H1 (cell line): ENCODE data around the gene GMIP. TPM values are rescaled to one million over a fixed set of nuclear protein-coding genes. Genes with fewer than 3 reads are reported as not detected.
A peak's percentile ranks its signal among the peaks of the same experiment; 100 is the strongest.

Experiments used
- CBX8 ChIP-seq: fragments of 300-800, 300-1000 bp; sonication (generic); IDR thresholded peaks from 2 replicates; pipeline ENCODE4 v1.7.1; 2016; ENCODE audit warnings: low read depth, low read length, borderline replicate concordance
- CHD2 ChIP-seq: IDR thresholded peaks from 2 replicates; pipeline ENCODE4 v1.6.1; 2012; ENCODE audit warnings: low read length, improper control_type of control experiment
- EGR1 ChIP-seq: IDR thresholded peaks from 2 replicates; pipeline ENCODE4 v1.6.1; 2011; ENCODE audit warnings: low read depth, low read length, borderline replicate concordance
- EZH2 ChIP-seq: fragments of 200-600 bp; sonication (generic); IDR thresholded peaks from 2 replicates; pipeline ENCODE4 v1.7.1; 2012; ENCODE audit warnings: low read depth, mild to moderate bottlenecking, moderate library complexity, low read length, inconsistent platforms; ENCODE audit not compliant: severe bottlenecking
- FOSL1 ChIP-seq: IDR thresholded peaks from 2 replicates; pipeline ENCODE4 v1.6.1; 2011; ENCODE audit warnings: mild to moderate bottlenecking, low read depth, low read length, moderate library complexity; ENCODE audit not compliant: insufficient read depth
- GABPA ChIP-seq: IDR thresholded peaks from 2 replicates; pipeline ENCODE4 v1.6.1; 2011; ENCODE audit warnings: mild to moderate bottlenecking, low read length, moderate library complexity, borderline replicate concordance; ENCODE audit not compliant: insufficient read depth
- GTF2F1 ChIP-seq: IDR thresholded peaks from 2 replicates; pipeline ENCODE4 v1.6.1; 2012; ENCODE audit warnings: low read depth, low read length, improper control_type of control experiment, borderline replicate concordance
- HDAC2 ChIP-seq, 2 experiments: fragments of 300-600 bp in 1 of 2; sonication (generic) in 1 of 2; IDR thresholded peaks; 2 replicates each; pipeline ENCODE4 v1.6.1; 2011 to 2012; ENCODE audit warnings: low read depth in 2 of 2, low read length in 2 of 2, mild to moderate bottlenecking in 2 of 2, moderate library complexity in 2 of 2, borderline replicate concordance in 1 of 2, inconsistent platforms in 1 of 2
- KDM1A ChIP-seq: fragments of 200-600, 300-600 bp; sonication (generic); IDR thresholded peaks from 2 replicates; pipeline ENCODE4 v1.7.1; 2016; ENCODE audit warnings: mild to moderate bottlenecking, low read length, borderline replicate concordance
- KDM4A ChIP-seq: IDR thresholded peaks from one replicate; pipeline ENCODE4 v1.7.1; 2012; ENCODE audit warnings: low read depth, mild to moderate bottlenecking, moderate library complexity, low read length, inconsistent platforms; ENCODE audit not compliant: severe bottlenecking
- NANOG ChIP-seq: IDR thresholded peaks from 2 replicates; pipeline ENCODE4 v1.6.1; 2011; ENCODE audit warnings: low read length, low read depth, mild to moderate bottlenecking, inconsistent platforms; ENCODE audit not compliant: insufficient read depth, poor library complexity, severe bottlenecking
- POLR2A ChIP-seq, 2 experiments: IDR thresholded peaks; 1 replicate in 1 of 2; 2 replicates in 1 of 2; pipeline ENCODE4 v1.6.1; 2011; ENCODE audit warnings: low read depth in 2 of 2, low read length in 2 of 2, mild to moderate bottlenecking in 2 of 2; ENCODE audit errors: control extremely low read depth in 1 of 2
- POLR2AphosphoS5 ChIP-seq: IDR thresholded peaks from 2 replicates; pipeline ENCODE4 v1.6.1; 2011; ENCODE audit warnings: low read depth, low read length
- RXRA ChIP-seq: IDR thresholded peaks from 2 replicates; pipeline ENCODE4 v1.6.1; 2011; ENCODE audit warnings: low read depth, mild to moderate bottlenecking, low read length, moderate library complexity; ENCODE audit not compliant: insufficient read depth
- SIN3A ChIP-seq, 2 experiments: IDR thresholded peaks in 1 of 2; conservative IDR thresholded peaks in 1 of 2; 2 replicates each; pipeline ENCODE4 v1.6.1; 2011 to 2012; ENCODE audit warnings: low read length in 2 of 2, improper control_type of control experiment in 1 of 2, low read depth in 1 of 2, mild to moderate bottlenecking in 1 of 2
- SIRT6 ChIP-seq: IDR thresholded peaks from one replicate; pipeline ENCODE4 v1.7.1; 2012; ENCODE audit warnings: low read length, inconsistent platforms
- SP1 ChIP-seq: IDR thresholded peaks from 2 replicates; pipeline ENCODE4 v1.6.1; 2011; ENCODE audit warnings: low read depth, low read length
- SP2 ChIP-seq: IDR thresholded peaks from 2 replicates; pipeline ENCODE4 v1.6.1; 2012; ENCODE audit warnings: mild to moderate bottlenecking, low read length, inconsistent platforms
- TAF1 ChIP-seq: IDR thresholded peaks from 2 replicates; pipeline ENCODE4 v1.6.1; 2011; ENCODE audit warnings: mild to moderate bottlenecking, low read depth, low read length
- TBP ChIP-seq: IDR thresholded peaks from 2 replicates; pipeline ENCODE4 v1.6.1; 2011; ENCODE audit warnings: low read depth, low read length, improper control_type of control experiment
- YY1 ChIP-seq: IDR thresholded peaks from 2 replicates; pipeline ENCODE4 v1.6.1; 2011; ENCODE audit warnings: low read depth, mild to moderate bottlenecking, low read length
- ZNF274 ChIP-seq: IDR thresholded peaks from 2 replicates; pipeline ENCODE4 v1.7.0; 2012; ENCODE audit warnings: low read length, borderline replicate concordance; ENCODE audit errors: extremely low read depth
- polyA plus RNA-seq, 7 experiments: library from polyadenylated mRNA; depleted of rRNA in 3 of 7; stranded (reverse) in 5 of 7; unstranded in 2 of 7; fragments of >200 nt in 5 of 7; fragments of 200-250 nt in 2 of 7; gene quantifications; 1 replicate in 5 of 7; 2 replicates in 1 of 7; 4 replicates in 1 of 7; pipeline versions ENCODE4 v1.2.1 to v1.2.3, GENCODE V29; 2011 to 2013; ENCODE audit warnings: missing spikeins in 2 of 7, mixed read lengths in 2 of 7
- total RNA-seq: library from RNA; stranded (reverse); fragmentation: NEBNext Ultra II Directional; extraction: Animal tissue kit (Norgen Biotek cat#: 25700); gene quantifications from 2 replicates; pipeline ENCODE4 v1.2.1, GENCODE V29; 2021
- TF ChIP-seq, protein P1 (sequence below): IDR thresholded peaks from 2 replicates; pipeline ENCODE4 v1.6.1; 2012; ENCODE audit warnings: inconsistent platforms

GMIP gene
- total and polyA plus RNA-seq, 2 of the 8 experiments (the other 6 are each of a cell fraction or from before 2014, with no cell fraction given), result 5.7 to 18.1 TPM

DNA sequence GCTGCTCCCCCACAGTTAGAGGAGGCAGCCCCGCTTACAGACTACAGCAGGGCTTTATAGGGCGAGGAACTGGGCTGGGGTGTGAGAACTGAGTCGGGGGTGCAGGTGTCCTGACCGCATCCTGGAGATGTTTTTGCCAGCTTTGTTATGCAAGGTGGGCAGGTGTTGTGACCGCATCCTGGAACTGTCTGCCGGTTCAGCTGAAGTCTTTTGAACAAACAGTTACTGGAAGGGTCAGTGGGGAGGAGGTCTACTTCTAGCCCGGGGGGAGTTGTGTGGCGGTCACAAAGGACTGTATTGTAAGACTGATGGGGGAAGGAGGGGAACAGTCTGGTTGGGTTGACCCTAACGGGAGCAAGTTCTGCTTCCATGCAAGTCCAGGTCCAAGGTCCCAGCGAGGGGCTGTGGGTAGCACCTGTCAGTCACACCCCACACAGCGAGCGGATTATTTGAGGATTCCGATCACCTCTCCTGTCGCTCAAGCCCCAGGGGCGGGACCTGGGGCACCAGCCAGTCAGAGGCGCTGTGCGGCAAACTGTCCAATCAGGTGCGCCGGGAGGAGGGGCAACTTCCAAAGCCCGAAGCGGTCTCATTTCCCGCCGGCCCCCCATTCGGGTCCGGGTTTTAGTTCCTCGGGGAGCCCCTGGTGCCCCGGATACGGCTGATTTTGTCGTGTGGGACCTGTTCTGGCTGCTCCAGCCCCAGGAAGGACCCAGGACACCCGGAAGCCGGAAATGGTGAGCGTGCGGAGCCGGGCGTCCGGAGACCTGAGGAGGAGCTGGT lies 25.0 kb upstream of the GMIP start, which contains the start of gene ZNF101 (continued):
- TF ChIP-seq GABPA (peak; percentile 67; the same call in 1 of the 2 replicates), SP1 (peak; percentile 96), KDM4A (peak; percentile 33), YY1 (no peak; the same call in 1 of the 2 replicates), SP2 (peak; percentile 64), EGR1 (peak; percentile 67), FOSL1 (no peak), HDAC2 (IDR thresholded peaks at IDR 0.05; ENCODE audit: borderline replicate concordance in 1 of 2, low read depth in 2 of 2, low read length in 2 of 2) (peak in 1 of 2 experiments; percentile 30; a peak in 1 of 4 replicates), TAF1 (peak; percentile 93), TBP (peak; percentile 85), GTF2F1 (no peak), SIN3A (conservative IDR thresholded peaks at IDR 0.05 in 1 of 2, IDR thresholded peaks at IDR 0.05 in 1 of 2; ENCODE audit: low read depth in 1 of 2, low read length in 2 of 2) (peak; percentile 34 to 67; a peak in 3 of 4 replicates), CBX8 (no peak), CHD2 (peak; percentile 80), NANOG (no peak), ZNF274 (no peak), POLR2AphosphoS5 (peak; percentile 54), EZH2 (no peak), RXRA (no peak), SIRT6 (no peak), KDM1A (no peak), POLR2A (IDR thresholded peaks at IDR 0.05; ENCODE audit: control extremely low read depth in 1 of 2, low read depth in 2 of 2, low read length in 2 of 2) (peak; percentile 72 to 90)
- TF ChIP-seq, protein P1, sequence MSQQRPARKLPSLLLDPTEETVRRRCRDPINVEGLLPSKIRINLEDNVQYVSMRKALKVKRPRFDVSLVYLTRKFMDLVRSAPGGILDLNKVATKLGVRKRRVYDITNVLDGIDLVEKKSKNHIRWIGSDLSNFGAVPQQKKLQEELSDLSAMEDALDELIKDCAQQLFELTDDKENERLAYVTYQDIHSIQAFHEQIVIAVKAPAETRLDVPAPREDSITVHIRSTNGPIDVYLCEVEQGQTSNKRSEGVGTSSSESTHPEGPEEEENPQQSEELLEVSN, result peak; percentile 51; the same call in 1 of the 2 replicates
